ENCODE measurements around the gene HOXC6.
A peak's percentile ranks its signal among the peaks of the same experiment; 100 is the strongest.

HOXC6 gene

GRCh38 chr12:54016478-54016964 lies 11.7 kb upstream of the HOXC6 start:
- DNase-seq, result no peak

GRCh38 chr12:54017027-54017788 lies 11.0 kb upstream of the HOXC6 start:
- peak; percentile 90 for DNase-seq

DNA sequence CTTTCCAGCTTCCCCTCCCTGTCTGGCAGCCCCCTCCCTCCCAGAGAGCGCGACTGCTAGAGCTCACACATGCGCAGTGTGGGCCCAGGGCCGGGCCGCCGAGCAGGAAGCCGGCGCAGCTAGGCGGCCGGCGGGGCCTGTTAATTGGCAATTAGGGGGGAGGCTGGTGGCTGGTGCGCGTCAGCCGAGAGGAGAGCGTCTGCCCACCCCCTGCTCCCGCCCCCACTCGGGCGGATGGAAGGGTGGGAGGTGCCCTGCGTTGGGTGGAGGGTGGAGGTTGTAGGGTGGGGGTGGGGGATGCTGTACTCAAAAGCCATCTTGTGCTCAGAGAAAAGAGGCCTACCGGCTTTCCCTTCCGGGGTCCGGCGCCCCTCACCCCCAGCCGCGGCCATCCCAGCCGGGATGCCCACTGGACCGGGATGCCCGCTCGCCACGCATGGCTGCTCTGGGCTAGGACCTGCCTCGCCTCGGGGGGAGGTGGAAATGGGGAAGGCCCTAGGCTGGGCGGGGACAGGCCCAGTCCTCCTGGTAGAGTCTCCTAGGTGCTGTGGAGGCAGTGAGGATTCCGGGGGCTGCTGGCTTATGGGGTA lies 10.3 kb upstream of the HOXC6 start:
- peak; percentile 91 for DNase-seq

- no peak for DNase-seq
Measured at GRCh38 chr12:54018468-54018984, 9.7 kb upstream of the HOXC6 start.

- no peak for DNase-seq
Measured at GRCh38 chr12:54019091-54019811, 9.0 kb upstream of the HOXC6 start.

DNA sequence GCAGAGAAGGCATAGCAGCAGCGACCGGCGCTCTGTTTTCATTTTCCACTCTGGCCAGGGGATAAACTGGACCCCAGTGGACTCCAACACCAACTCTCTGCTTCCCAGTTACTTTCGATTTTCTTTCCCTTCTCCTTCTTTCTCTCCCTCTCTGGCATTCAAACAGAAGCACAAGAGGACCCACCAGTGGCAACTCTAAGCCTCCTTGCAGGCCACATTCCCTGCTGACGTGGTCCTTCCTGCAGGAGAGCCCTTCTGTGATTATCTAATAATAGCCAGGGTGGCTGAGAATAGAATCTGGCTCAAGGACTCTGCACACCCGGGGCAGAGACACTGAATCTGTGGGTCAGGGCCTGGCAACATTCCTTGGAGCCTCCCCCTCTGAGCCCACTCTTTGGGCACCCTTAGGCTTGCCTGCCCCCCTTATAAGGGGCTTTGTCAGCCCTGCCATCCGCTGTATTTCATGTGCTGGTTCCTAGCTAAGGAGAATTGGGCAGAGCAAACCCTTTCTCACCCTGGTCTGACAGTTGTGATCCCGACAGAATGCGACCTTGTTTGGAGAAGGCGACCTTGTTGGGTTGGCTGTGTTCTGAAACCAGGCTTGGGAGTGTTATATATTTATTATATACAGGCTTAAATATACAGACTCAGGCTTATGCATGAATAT lies 8.2 kb upstream of the HOXC6 start:
- DNase-seq, result no peak

GRCh38 chr12:54020591-54021405 lies 7.4 kb upstream of the HOXC6 start:
- no peak for DNase-seq

- DNase-seq, result no peak
Measured at GRCh38 chr12:54021432-54022013, 6.7 kb upstream of the HOXC6 start.

DNA sequence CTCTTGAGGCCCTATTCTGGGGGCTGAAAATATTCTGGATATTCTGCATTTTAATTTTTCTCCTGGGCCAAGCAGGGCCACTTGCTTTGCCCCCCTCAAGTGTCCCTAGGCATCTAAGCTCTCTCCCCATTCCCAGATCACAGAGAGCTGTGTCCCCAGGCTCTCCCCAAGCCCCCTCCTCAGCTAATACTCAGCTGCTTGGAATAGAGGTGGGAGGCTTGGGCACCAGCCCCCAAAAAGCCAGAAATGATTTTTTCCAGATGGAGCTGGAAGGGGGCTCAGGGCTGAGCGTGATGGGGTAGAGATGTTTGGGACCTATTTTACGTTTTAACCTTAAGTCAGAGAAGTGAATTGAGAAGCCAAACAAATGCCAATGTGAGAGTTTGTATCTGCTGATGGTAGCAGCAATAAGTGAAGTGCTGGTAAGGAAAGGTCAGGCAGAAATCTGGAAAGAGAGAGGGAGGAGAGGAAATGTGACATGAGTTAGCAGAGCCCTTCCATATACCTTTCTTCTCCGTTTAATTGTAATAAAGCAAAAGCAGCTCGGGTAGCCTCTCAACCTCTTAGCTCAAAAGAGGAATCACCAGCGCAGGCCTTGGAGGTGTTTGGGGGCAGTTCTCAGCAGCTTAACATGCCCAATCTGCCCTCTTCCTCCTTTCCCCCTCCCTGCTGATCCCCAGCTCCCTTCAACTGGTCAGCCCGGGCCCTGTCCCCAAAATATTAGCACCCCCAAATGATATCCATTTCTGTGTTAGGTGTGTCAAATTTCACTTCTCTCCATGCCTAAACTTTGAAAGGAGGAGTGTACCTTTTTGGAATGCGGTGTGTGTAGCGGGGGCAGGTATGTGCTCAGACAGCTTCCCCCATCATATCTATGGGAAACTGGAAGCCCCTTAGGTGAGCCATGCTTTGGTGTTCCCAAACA lies 5.0 kb upstream of the HOXC6 start:
- DNase-seq, result no peak

- DNase-seq, result no peak
Measured at GRCh38 chr12:54024127-54024526, 4.1 kb upstream of the HOXC6 start.

DNA sequence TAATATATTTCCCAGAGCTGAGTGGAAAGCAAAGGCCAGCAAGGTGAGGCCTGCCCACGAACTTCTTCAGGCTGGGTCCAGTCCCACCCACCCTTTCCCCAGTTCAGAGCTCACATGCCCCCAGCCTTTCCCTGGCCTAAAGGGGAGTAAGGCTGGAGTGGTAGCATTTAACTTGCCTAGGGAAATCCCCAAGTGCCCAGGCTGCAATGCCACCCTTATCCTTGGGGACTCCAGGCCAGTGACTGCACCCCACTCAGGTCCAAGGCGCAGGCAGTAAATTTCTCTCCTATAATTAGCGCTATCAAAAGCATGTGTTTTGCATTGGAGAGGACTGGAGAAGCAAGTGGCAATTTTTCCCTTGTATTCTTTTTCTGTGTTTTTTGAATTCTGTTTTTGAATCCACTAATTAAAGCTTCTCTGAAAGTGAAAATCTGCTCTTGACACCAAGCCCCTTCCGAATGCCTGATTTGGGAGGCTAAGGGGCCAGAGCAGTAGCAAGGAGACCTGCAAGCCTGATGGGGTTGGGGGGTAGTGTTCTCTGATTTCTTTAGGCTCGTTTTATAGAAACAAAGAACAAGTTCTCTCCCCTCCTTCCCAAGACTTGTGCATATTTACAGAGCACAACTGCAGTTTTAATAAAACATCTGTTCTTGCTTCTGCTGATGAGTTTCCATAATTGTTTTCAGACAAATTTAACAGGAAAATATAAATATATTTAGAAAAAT lies 3.5 kb upstream of the HOXC6 start:
- no peak for DNase-seq

DNA sequence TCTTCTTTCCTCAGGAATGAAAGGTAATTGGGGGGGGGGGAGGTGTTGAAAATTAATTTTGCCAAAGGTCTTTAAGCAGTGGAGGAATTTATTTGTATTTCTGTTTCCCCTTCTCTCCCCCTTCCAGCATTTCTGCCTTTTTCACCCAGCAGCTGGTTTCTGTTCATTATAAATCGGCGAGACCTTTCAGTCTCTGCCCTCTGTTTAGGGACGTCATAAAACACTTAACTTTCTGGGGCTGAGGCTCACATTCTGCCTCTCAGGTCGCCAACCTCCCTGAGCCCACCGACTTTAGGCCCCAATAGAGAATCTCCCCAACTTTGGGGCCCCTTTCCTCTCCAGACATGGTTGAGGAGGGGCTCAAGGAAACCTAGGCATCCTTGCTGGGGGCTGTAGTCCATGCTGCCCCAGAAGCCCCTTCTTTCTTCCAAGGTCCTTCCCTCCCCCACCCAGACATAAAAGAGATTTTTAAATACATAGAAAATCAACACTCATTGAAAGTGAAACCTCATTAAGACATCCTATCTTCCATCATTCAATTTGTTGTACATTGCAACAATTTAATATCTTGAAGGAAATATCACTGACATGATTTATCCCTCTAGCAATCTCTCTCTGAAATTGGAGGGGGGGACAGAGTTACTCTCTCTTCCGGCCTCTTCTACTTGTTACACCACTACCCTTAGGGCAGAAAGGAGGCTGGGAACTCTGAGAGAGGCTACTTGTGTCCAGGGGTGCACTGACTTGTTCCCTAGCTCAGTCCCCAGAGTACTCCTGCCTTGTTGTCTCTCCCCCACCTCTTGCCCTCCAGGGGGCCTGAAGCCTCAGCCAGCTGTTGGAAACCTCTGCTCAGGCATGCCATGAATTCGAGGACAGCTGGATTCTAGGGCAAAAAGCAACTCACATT lies 2.5 kb upstream of the HOXC6 start:
- no peak for DNase-seq

DNA sequence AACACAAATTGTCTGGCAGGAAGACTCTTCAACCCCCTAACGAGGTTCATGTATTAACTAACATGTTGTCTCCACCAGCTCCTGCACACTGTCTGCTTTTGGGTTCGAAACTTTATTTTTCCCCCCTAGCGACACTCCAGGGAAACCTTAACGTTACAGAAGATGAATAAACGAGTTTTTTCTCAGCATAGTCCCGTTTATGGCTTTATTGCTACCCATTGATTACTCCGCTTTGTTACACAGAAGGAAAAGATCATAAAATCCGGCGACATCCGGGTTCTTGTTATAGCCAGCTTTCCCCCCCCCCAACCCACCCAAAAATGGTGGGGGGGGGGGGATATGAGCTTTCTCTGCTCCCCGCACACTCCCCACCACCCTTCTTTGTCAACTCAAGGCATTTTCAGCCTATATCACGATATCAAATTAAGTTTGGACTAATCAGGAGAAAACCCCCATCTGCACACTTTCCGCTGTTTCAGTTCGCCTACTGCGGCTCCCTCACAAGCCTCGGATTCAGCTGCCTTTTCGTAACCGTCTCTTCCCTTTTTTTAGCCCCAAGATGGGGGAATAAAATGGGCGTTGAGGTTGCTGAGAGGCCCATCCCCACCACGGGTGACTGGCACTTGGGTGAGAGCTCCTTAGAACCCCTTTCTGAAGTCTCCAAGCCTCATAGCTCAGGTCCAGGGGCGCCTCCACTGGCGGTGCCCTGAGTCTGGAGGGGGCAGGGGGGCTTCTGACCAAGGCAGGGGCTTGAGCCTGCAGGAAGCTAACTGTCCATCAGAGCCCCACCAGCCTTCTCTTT lies 1.4 kb upstream of the HOXC6 start:
- DNase-seq, result no peak

GRCh38 chr12:54027442-54027786 lies 826 bp upstream of the HOXC6 start:
- DNase-seq, result no peak

DNA sequence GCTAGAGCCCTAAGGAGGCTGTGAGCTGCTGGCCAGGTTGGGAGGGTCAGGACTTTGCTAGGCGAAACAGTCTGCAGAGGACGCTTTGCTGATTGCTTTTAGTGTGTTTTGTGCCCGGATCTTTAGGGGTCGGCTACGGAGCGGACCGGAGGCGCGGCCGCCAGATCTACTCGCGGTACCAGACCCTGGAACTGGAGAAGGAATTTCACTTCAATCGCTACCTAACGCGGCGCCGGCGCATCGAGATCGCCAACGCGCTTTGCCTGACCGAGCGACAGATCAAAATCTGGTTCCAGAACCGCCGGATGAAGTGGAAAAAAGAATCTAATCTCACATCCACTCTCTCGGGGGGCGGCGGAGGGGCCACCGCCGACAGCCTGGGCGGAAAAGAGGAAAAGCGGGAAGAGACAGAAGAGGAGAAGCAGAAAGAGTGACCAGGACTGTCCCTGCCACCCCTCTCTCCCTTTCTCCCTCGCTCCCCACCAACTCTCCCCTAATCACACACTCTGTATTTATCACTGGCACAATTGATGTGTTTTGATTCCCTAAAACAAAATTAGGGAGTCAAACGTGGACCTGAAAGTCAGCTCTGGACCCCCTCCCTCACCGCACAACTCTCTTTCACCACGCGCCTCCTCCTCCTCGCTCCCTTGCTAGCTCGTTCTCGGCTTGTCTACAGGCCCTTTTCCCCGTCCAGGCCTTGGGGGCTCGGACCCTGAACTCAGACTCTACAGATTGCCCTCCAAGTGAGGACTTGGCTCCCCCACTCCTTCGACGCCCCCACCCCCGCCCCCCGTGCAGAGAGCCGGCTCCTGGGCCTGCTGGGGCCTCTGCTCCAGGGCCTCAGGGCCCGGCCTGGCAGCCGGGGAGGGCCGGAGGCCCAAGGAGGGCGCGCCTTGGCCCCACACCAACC lies 1.5 kb downstream of the HOXC6 start:
- no peak for DNase-seq

DNA sequence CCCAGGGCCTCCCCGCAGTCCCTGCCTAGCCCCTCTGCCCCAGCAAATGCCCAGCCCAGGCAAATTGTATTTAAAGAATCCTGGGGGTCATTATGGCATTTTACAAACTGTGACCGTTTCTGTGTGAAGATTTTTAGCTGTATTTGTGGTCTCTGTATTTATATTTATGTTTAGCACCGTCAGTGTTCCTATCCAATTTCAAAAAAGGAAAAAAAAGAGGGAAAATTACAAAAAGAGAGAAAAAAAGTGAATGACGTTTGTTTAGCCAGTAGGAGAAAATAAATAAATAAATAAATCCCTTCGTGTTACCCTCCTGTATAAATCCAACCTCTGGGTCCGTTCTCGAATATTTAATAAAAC lies 2.2 kb downstream of the HOXC6 start:
- DNase-seq, result no peak

DNA sequence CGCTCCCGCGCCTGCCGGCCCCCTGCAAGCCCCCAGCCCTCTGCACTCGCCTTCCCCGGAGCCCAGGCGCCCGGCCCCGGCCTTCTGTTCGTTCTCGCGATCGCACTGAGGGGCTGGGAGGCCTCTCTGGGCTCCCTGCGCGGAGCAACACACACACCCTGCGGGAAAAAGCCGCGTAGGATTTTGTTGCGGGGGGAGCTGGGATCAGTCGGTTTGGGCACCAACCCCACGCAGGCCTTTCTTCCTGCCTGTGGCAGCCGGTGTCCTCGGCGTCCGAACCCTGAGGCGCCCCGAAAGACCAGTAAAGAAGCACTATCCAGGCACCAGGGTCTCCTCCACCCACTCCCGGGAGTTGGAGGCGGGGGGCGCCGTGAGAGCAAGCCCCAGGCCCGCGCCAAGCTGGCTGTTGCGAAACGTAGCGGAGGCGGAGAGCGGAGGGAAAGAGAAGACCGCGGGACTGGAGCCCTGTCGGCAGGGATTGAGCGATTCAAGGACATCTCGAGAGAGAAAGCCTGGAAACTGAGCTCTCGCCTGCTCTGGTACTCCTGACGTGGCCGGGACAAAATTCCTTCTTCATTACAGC lies 2.7 kb downstream of the HOXC6 start:
- no peak for DNase-seq

Data from NCI-H1417 treated with DMSO at 0.1 percent for 48 hours (cell line).